ENCODE measurements around the gene SOHLH1. TPM values are rescaled to one million over a fixed set of nuclear protein-coding genes. Genes with fewer than 3 reads are reported as not detected.

SOHLH1 gene
- total RNA-seq, 1 experiment from 2014 or later = not detected

GRCh38 chr9:135707252-135708138 lies 8.2 kb upstream of the SOHLH1 start:
- Histone ChIP-seq H3K36me3 (ENCODE audit: control insufficient read depth, insufficient read depth, low read length) (no peaks in the 10 kb centered on the region), H3K27me3 (ENCODE audit: control insufficient read depth, insufficient read depth, low read length) (no peaks in the 10 kb centered on the region), H3K4me3 (ENCODE audit: low read depth in 2 of 2, low read length in 2 of 2) (no peak overlapping the region), H3K27ac (ENCODE audit: low read length) (no peak overlapping the region), H3K9me3 (ENCODE audit: control insufficient read depth, insufficient read depth, low read depth, low read length) (no peaks in the 10 kb centered on the region), H3K4me1 (ENCODE audit: control insufficient read depth, insufficient read depth, low read length) (no peaks in the 10 kb centered on the region; the same call in 1 of the 2 replicates)
- POLR2A ChIA-PET = no interaction called here
- DNase-seq (ENCODE audit: low read depth, low spot score) (no peak), ATAC-seq (no peak)
- intact Hi-C loops (cut with micrococcal nuclease; ENCODE audit: unreplicated experiment) = no loop called here
- TF ChIP-seq REST (IDR thresholded peaks at IDR 0.05; ENCODE audit: insufficient read depth in 1 of 2, low read depth in 2 of 2, low read length in 1 of 2) (no peak), SIN3A (IDR thresholded peaks at IDR 0.05; ENCODE audit: borderline replicate concordance, insufficient read depth, low read depth, low read length) (no peak), POLR2AphosphoS5 (IDR thresholded peaks at IDR 0.05; ENCODE audit: low read depth, low read length) (no peak), CTCF (IDR thresholded peaks at IDR 0.05) (no peak), TCF7L2 (IDR thresholded peaks at IDR 0.05; ENCODE audit: low read depth, low read length) (no peak)
- in situ Hi-C loops (cut with HindIII; ENCODE audit: low pct_unique_long_range_greater_than_20kb, low sequenced_read_pairs) = no loop called here
- CTCF ChIA-PET = no interaction called here
- BruUV-seq (replicated peaks) = no TSS peak

- BruUV-seq (replicated peaks) = no TSS peak
- TF ChIP-seq SIN3A (IDR thresholded peaks at IDR 0.05; ENCODE audit: borderline replicate concordance, insufficient read depth, low read depth, low read length) = no peak
- H3K27ac ChIP-seq (ENCODE audit: low read length) = no peak overlapping the region
- CTCF ChIA-PET = no interaction called here
- H3K36me3 ChIP-seq (ENCODE audit: control insufficient read depth, insufficient read depth, low read length) = no peaks in the 10 kb centered on the region
- DNase-seq (ENCODE audit: low read depth, low spot score) (no peak), ATAC-seq (no peak)
- intact Hi-C loops (cut with micrococcal nuclease; ENCODE audit: unreplicated experiment) (no loop called here), in situ Hi-C loops (cut with HindIII; ENCODE audit: low pct_unique_long_range_greater_than_20kb, low sequenced_read_pairs) (no loop called here)
- POLR2A ChIA-PET = no interaction called here
- H3K27me3 ChIP-seq (ENCODE audit: control insufficient read depth, insufficient read depth, low read length) = no peaks in the 10 kb centered on the region
- no peak overlapping the region for H3K4me3 ChIP-seq (ENCODE audit: low read depth in 2 of 2, low read length in 2 of 2)
- H3K9me3 ChIP-seq (ENCODE audit: control insufficient read depth, insufficient read depth, low read depth, low read length) = no peaks in the 10 kb centered on the region
- no peaks in the 10 kb centered on the region; the same call in 1 of the 2 replicates for H3K4me1 ChIP-seq (ENCODE audit: control insufficient read depth, insufficient read depth, low read length)
These were observed 7.0 kb upstream of the SOHLH1 start for GRCh38 chr9:135706288-135706687.

GRCh38 chr9:135705376-135705775 lies 6.1 kb upstream of the SOHLH1 start:
- Histone ChIP-seq H3K36me3 (ENCODE audit: control insufficient read depth, insufficient read depth, low read length) (no peaks in the 10 kb centered on the region), H3K4me1 (ENCODE audit: control insufficient read depth, insufficient read depth, low read length) (no peaks in the 10 kb centered on the region; the same call in 1 of the 2 replicates), H3K4me3 (ENCODE audit: low read depth in 2 of 2, low read length in 2 of 2) (no peak overlapping the region), H3K27me3 (ENCODE audit: control insufficient read depth, insufficient read depth, low read length) (no peaks in the 10 kb centered on the region), H3K27ac (ENCODE audit: low read length) (no peak overlapping the region), H3K9me3 (ENCODE audit: control insufficient read depth, insufficient read depth, low read depth, low read length) (no peaks in the 10 kb centered on the region)
- CTCF ChIA-PET = no interaction called here
- POLR2A ChIA-PET = no interaction called here
- DNase-seq (ENCODE audit: low read depth, low spot score) = no peak
- in situ Hi-C loops (cut with HindIII; ENCODE audit: low pct_unique_long_range_greater_than_20kb, low sequenced_read_pairs) (no loop called here), intact Hi-C loops (cut with micrococcal nuclease; ENCODE audit: unreplicated experiment) (no loop called here)
- BruUV-seq (replicated peaks) = no TSS peak
- TF ChIP-seq SIN3A (IDR thresholded peaks at IDR 0.05; ENCODE audit: borderline replicate concordance, insufficient read depth, low read depth, low read length) (no peak), REST (IDR thresholded peaks at IDR 0.05; ENCODE audit: insufficient read depth in 1 of 2, low read depth in 2 of 2, low read length in 1 of 2) (no peak), CTCF (IDR thresholded peaks at IDR 0.05) (no peak), TCF7L2 (IDR thresholded peaks at IDR 0.05; ENCODE audit: low read depth, low read length) (no peak), POLR2AphosphoS5 (IDR thresholded peaks at IDR 0.05; ENCODE audit: low read depth, low read length) (no peak)
- ATAC-seq = no peak
